Measurements from ENCODE around the gene CHST4.

CHST4 gene

GRCh38 chr16:71504901-71505300 is 21.3 kb upstream of the CHST4 start:
- TF ChIP-seq CTCF (IDR thresholded peaks at IDR 0.05; ENCODE audit: low read depth, low read length, missing control alignments): no peak
- Histone ChIP-seq H3K27ac (no peak overlapping the region), H3K27me3 (replicated peaks) (no peaks in the 10 kb centered on the region), H3K36me3 (replicated peaks) (no peaks in the 10 kb centered on the region), H3K4me3 (ENCODE audit: low read depth, low read length) (no peak overlapping the region)
- in situ Hi-C loops (cut with HindIII; ENCODE audit: low pct_ligation_motif_present, low sequenced_read_pairs): no loop called here
- DNase-seq: no peak

- DNase-seq: no peak
- Histone ChIP-seq H3K27ac (no peak overlapping the region), H3K4me3 (ENCODE audit: low read depth, low read length) (no peak overlapping the region), H3K36me3 (replicated peaks) (no peaks in the 10 kb centered on the region), H3K27me3 (replicated peaks) (no peaks in the 10 kb centered on the region)
- TF ChIP-seq CTCF (IDR thresholded peaks at IDR 0.05; ENCODE audit: low read depth, low read length, missing control alignments): no peak
- in situ Hi-C loops (cut with HindIII; ENCODE audit: low pct_ligation_motif_present, low sequenced_read_pairs): no loop called here
Observed at GRCh38 chr16:71507061-71507460, 19.2 kb upstream of the CHST4 start.

GRCh38 chr16:71513302-71513701 is 12.9 kb upstream of the CHST4 start:
- in situ Hi-C loops (cut with HindIII; ENCODE audit: low pct_ligation_motif_present, low sequenced_read_pairs): no loop called here
- no peak for TF ChIP-seq CTCF (IDR thresholded peaks at IDR 0.05; ENCODE audit: low read depth, low read length, missing control alignments)
- no peaks in the 10 kb centered on the region for H3K36me3 ChIP-seq (replicated peaks)
- H3K27ac ChIP-seq: no peak overlapping the region
- no peak for DNase-seq
- H3K27me3 ChIP-seq (replicated peaks): no peaks in the 10 kb centered on the region
- H3K4me3 ChIP-seq (ENCODE audit: low read depth, low read length): no peak overlapping the region

GRCh38 chr16:71514476-71514875 is 11.8 kb upstream of the CHST4 start:
- in situ Hi-C loops (cut with HindIII; ENCODE audit: low pct_ligation_motif_present, low sequenced_read_pairs): no loop called here
- Histone ChIP-seq H3K4me3 (ENCODE audit: low read depth, low read length) (no peak overlapping the region), H3K27me3 (replicated peaks) (no peaks in the 10 kb centered on the region), H3K27ac (no peak overlapping the region), H3K36me3 (replicated peaks) (no peaks in the 10 kb centered on the region)
- DNase-seq: no peak
- TF ChIP-seq CTCF (IDR thresholded peaks at IDR 0.05; ENCODE audit: low read depth, low read length, missing control alignments): no peak

- DNase-seq: no peak
- H3K27ac ChIP-seq: no peak overlapping the region
- no peaks in the 10 kb centered on the region for H3K36me3 ChIP-seq (replicated peaks)
- no peak overlapping the region for H3K4me3 ChIP-seq (ENCODE audit: low read depth, low read length)
- TF ChIP-seq CTCF (IDR thresholded peaks at IDR 0.05; ENCODE audit: low read depth, low read length, missing control alignments): no peak
- no peaks in the 10 kb centered on the region for H3K27me3 ChIP-seq (replicated peaks)
- in situ Hi-C loops (cut with HindIII; ENCODE audit: low pct_ligation_motif_present, low sequenced_read_pairs): no loop called here
Observed at GRCh38 chr16:71515026-71515425, 11.2 kb upstream of the CHST4 start.

- H3K36me3 ChIP-seq (replicated peaks): no peaks in the 10 kb centered on the region
- H3K27me3 ChIP-seq (replicated peaks): peaks cover 3% of the 10 kb centered on the region
- H3K4me3 ChIP-seq (ENCODE audit: low read depth, low read length): no peak overlapping the region
- in situ Hi-C loops (cut with HindIII; ENCODE audit: low pct_ligation_motif_present, low sequenced_read_pairs): no loop called here
- DNase-seq: no peak
- no peak overlapping the region for H3K27ac ChIP-seq
- TF ChIP-seq CTCF (IDR thresholded peaks at IDR 0.05; ENCODE audit: low read depth, low read length, missing control alignments): no peak
Observed at GRCh38 chr16:71520550-71520949, 5.7 kb upstream of the CHST4 start.

All from brain microvascular endothelial cell (primary cell).